ENCODE measurements around the gene PRKCE.

GRCh38 chr2:45771261-45771660, 119.8 kb downstream of the PRKCE start:
- TF ChIP-seq CTCF (conservative IDR thresholded peaks at IDR 0.05) (no peak), EZH2 (IDR thresholded peaks at IDR 0.05; ENCODE audit: low read depth) (no peak)
